DOHH2 (cell line): ENCODE data around the gene TIMM17A.

ENCODE experiments used
- H3F3A ChIP-seq: fragments of 200-600 bp; sonication (generic), shearing (Covaris generic); 2 replicates; pipeline ENCODE4 v1.6.0; 2016; ENCODE audit warnings: antibody characterized with exemption, mild to moderate bottlenecking; ENCODE audit not compliant: control insufficient read depth, insufficient read depth
- H3K27ac ChIP-seq: fragments of 200-600 bp; sonication (generic); 2 replicates; pipeline ENCODE4 v1.5.1; 2014; ENCODE audit warnings: low read depth, mild to moderate bottlenecking, low read length, moderate library complexity
- H3K27me3 ChIP-seq: fragments of 200-600 bp; sonication (generic); 2 replicates; pipeline ENCODE4 v1.6.1; 2014; ENCODE audit warnings: mild to moderate bottlenecking, low read length, mixed read lengths; ENCODE audit not compliant: control insufficient read depth
- H3K36me3 ChIP-seq: fragments of 200-600 bp; sonication (generic); 2 replicates; pipeline ENCODE4 v1.6.1; 2014; ENCODE audit warnings: mild to moderate bottlenecking, low read length, moderate library complexity, mixed read lengths; ENCODE audit not compliant: control insufficient read depth
- H3K4me1 ChIP-seq: fragments of 200-600 bp; sonication (generic); 2 replicates; pipeline ENCODE4 v1.6.1; 2014; ENCODE audit warnings: mild to moderate bottlenecking, low read length, mixed read lengths; ENCODE audit not compliant: control insufficient read depth
- H3K4me2 ChIP-seq: fragments of 200-600 bp; sonication (generic); 2 replicates; pipeline ENCODE4 v1.6.0; 2014; ENCODE audit warnings: mild to moderate bottlenecking, low read length, moderate library complexity
- H3K4me3 ChIP-seq: fragments of 200-600 bp; sonication (generic); 2 replicates; pipeline ENCODE4 v1.5.1; 2014; ENCODE audit warnings: mild to moderate bottlenecking, low read length, mixed read lengths
- H3K79me2 ChIP-seq: fragments of 200-600 bp; sonication (generic); 2 replicates; pipeline ENCODE4 v1.6.1; 2014; ENCODE audit warnings: mild to moderate bottlenecking, low read length, mixed read lengths; ENCODE audit not compliant: control insufficient read depth
- H3K9me2 ChIP-seq: fragments of 200-600 bp; sonication (generic); replicated peaks from 2 replicates; pipeline ENCODE4 v1.6.1; 2014; ENCODE audit warnings: mild to moderate bottlenecking, low read length, mixed read lengths; ENCODE audit not compliant: control insufficient read depth
- H3K9me3 ChIP-seq: fragments of 200-600 bp; sonication (generic); 2 replicates; pipeline ENCODE4 v1.6.1; 2014; ENCODE audit warnings: antibody characterized with exemption, low read length, mixed read lengths; ENCODE audit not compliant: control insufficient read depth, insufficient read depth
- H4K20me1 ChIP-seq: fragments of 200-600 bp; sonication (generic); 2 replicates; pipeline ENCODE4 v1.6.0; 2014; ENCODE audit warnings: low read depth, mild to moderate bottlenecking, antibody characterized with exemption, low read length, moderate library complexity; ENCODE audit not compliant: control insufficient read depth, insufficient read depth
- CTCF ChIP-seq: fragments of 200-600 bp; sonication (generic); IDR thresholded peaks from one replicate; pipeline ENCODE4 v1.5.1; 2014; ENCODE audit warnings: antibody characterized with exemption, mild to moderate bottlenecking, low read depth, low read length; ENCODE audit not compliant: poor library complexity, severe bottlenecking
- EZH2phosphoT487 ChIP-seq: fragments of 200-600 bp; sonication (generic); IDR thresholded peaks from 2 replicates; pipeline ENCODE4 v1.6.1; 2017; ENCODE audit warnings: borderline replicate concordance, mild to moderate bottlenecking, antibody characterized with exemption, low read length, moderate library complexity, mixed read lengths

TIMM17A gene

DNA sequence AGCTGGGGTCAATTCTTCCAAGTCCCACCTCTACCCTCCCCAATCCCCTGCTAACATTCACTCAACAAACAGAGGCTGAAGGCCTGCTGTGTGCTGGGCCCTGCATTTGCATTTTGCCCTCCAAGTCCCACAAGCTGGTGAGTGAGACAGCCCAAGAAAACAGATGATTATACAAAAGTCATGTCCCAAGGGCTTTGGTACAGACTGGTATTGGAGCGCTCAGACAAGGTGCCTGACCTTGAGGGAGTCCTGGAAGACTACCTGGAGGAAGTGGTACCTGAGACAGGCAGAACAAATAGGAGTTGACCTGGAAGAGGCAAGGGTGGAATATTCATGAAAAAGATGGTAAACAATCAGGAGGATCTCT is 13.2 kb upstream of the TIMM17A start:
- H3K79me2 ChIP-seq: no peaks in the 10 kb centered on the region
- no peak overlapping the region for H3K4me2 ChIP-seq
- no peak overlapping the region for H3K27ac ChIP-seq
- no peak for TF ChIP-seq EZH2phosphoT487
- TF ChIP-seq CTCF: no peak
- peaks cover 34% of the 10 kb centered on the region for H3K27me3 ChIP-seq
- no peak overlapping the region for H3K4me3 ChIP-seq
- no peaks in the 10 kb centered on the region for H3K9me3 ChIP-seq
- H3K9me2 ChIP-seq: no peaks in the 10 kb centered on the region
- H4K20me1 ChIP-seq: no peaks in the 10 kb centered on the region
- no peaks in the 10 kb centered on the region for H3K36me3 ChIP-seq
- H3F3A ChIP-seq: no peaks in the 10 kb centered on the region
- no peaks in the 10 kb centered on the region for H3K4me1 ChIP-seq

- TF ChIP-seq CTCF (no peak), EZH2phosphoT487 (no peak)
- Histone ChIP-seq H3K36me3 (no peaks in the 10 kb centered on the region), H3K9me2 (no peaks in the 10 kb centered on the region)
Observed at GRCh38 chr1:201944002-201944401, 11.3 kb upstream of the TIMM17A start.

GRCh38 chr1:201944639-201945038 is 10.7 kb upstream of the TIMM17A start:
- TF ChIP-seq CTCF (no peak), EZH2phosphoT487 (no peak)
- H3K36me3 ChIP-seq: no peaks in the 10 kb centered on the region
- H3K9me2 ChIP-seq: no peaks in the 10 kb centered on the region
- H3K4me1 ChIP-seq: no peaks in the 10 kb centered on the region
- H3K79me2 ChIP-seq: no peaks in the 10 kb centered on the region
- H3K4me2 ChIP-seq: no peak overlapping the region
- no peak overlapping the region for H3K4me3 ChIP-seq
- H3K27ac ChIP-seq: no peak overlapping the region
- peaks cover 43% of the 10 kb centered on the region for H3K27me3 ChIP-seq
- no peaks in the 10 kb centered on the region for H3F3A ChIP-seq
- H3K9me3 ChIP-seq: no peaks in the 10 kb centered on the region
- no peaks in the 10 kb centered on the region for H4K20me1 ChIP-seq

More at GRCh38 chr1:201944002-201944401, 11.3 kb upstream of the TIMM17A start:
- no peak overlapping the region for H3K27ac ChIP-seq
- H3K27me3 ChIP-seq: peaks cover 43% of the 10 kb centered on the region
- no peaks in the 10 kb centered on the region for H3K79me2 ChIP-seq
- H3K4me2 ChIP-seq: no peak overlapping the region
- no peaks in the 10 kb centered on the region for H3F3A ChIP-seq
- no peaks in the 10 kb centered on the region for H4K20me1 ChIP-seq
- H3K9me3 ChIP-seq: no peaks in the 10 kb centered on the region
- H3K4me3 ChIP-seq: no peak overlapping the region
- H3K4me1 ChIP-seq: no peaks in the 10 kb centered on the region

DNA sequence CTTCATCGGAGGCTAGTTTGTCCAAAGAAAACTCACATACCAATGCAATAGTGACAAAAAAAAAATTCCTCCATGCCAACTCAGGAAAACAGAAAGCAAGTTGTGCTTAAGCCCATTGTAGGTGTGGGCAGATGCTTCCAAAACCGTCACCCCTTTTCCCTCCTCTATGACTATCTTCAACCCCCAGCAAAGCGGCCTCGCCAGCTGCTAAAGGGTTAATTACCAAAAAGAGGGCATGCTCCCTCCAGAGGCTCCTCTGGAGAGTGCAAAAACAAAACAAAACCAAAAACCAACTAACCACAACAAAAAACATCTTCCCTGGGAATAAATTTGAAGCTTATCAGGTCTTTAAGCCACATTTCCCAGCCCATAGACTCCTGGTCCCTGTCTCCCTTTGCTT is 10.1 kb upstream of the TIMM17A start:
- Histone ChIP-seq H3F3A (no peaks in the 10 kb centered on the region), H4K20me1 (no peaks in the 10 kb centered on the region), H3K27me3 (peaks cover 45% of the 10 kb centered on the region), H3K27ac (no peak overlapping the region), H3K4me3 (no peak overlapping the region), H3K79me2 (no peaks in the 10 kb centered on the region), H3K9me3 (no peaks in the 10 kb centered on the region), H3K4me2 (no peak overlapping the region), H3K9me2 (no peaks in the 10 kb centered on the region), H3K36me3 (no peaks in the 10 kb centered on the region), H3K4me1 (no peaks in the 10 kb centered on the region)
- TF ChIP-seq CTCF (no peak), EZH2phosphoT487 (no peak)
